Activated gamma-delta T cell treated with Interleukin-2 at 50 U/mL for 16 hours (primary cell): ENCODE measurements around the gene FAHD2A.
"Not testable (repeated sequence)": the region's sequence is repeated elsewhere in the genome, so short reads cannot be mapped to it uniquely, and the experiment has no call there.

Experiments
- DNase-seq: peaks from one replicate; pipeline ENCODE4 v3.0.0-alpha.2; 2020

FAHD2A gene

DNA sequence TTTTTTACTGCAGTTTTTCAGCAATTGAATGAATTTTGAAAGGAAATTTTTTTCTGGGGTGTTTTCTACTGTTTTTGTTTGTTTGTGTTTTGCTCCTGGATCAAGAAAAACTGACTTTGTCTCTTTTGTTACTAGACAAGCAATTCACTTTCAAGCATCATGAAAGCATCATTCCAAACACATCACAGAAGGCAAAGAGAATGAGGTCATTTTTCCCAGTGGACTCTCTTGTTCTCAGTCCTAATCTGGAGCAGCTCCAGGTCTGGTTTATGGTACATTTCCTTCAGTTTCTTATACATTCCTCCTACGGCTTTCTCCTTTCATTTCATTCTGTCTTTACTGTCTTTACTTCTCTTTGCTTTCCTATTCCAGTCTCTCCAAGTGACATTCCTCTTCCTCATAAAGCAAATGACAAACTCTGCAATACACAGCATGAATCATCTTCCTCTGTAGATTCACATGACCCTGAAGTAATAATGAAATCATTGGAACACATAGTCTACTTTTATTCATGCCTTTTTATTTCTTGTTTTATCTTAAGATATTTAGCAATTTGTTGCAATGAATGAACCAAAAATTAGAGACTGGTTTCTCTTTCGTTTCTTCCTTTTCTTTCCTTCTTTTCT is 40.1 kb downstream of the FAHD2A start:
- DNase-seq, result not testable (repeated sequence)

DNA sequence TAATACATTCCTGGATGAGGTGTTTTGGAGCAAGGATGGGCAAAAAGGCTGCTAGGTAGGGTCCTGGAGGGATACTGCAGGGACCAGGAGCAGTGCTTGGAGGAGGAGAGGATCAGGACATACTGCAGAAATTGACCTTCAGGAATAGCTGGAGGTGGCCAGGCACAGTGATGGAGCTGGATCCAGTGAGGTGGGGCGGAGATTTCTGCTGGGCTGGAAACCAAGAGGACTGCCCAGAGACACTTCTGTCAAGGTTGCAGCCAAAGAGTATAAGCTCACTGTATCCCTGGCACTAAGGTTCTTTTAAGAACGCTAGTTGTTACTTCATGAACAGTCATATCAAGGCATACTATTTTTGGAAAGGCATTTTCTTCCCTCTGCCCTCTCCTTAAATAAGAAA is 42.8 kb downstream of the FAHD2A start:
- DNase-seq, result not testable (repeated sequence)

DNA sequence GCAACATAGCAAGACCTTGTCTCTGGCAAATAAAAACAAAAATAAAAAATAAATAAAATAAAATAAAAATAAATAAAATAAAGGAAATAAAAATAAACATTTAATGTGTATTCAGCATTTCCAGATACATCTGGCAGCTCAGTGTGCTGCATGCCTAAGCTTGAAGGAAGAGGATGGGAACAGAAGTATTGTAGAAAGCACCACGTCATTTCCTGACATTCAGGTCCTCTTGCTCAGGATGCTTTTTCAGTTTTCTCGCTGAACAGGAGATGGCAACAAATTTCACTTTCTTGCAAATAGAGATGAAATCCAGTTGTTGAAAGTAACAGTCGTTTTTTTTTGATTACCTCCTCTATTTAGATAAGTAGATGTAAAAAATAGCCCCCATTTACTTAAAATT is 60.8 kb downstream of the FAHD2A start:
- DNase-seq, result not testable (repeated sequence)
